Measurements from ENCODE around the gene PI4KB. TPM values are rescaled to one million over a fixed set of nuclear protein-coding genes. Genes with fewer than 3 reads are reported as not detected.
"Not testable (repeated sequence)": the region's sequence is repeated elsewhere in the genome, so short reads cannot be mapped to it uniquely, and the experiment has no call there.

PI4KB gene
- total and polyA plus RNA-seq, 4 donors: 25.0 to 65.2 (median 45.3) TPM

- H3K4me1 ChIP-seq (ENCODE audit: control insufficient read depth in 5 of 5, insufficient read depth in 5 of 5, low read length in 5 of 5): no peaks in the 10 kb centered on the region
- no peaks in the 10 kb centered on the region for H3K27me3 ChIP-seq (ENCODE audit: control insufficient read depth in 3 of 3, insufficient read depth in 3 of 3, low read length in 2 of 3)
- H3K4me3 ChIP-seq: no peak overlapping the region
- H3K9ac ChIP-seq (ENCODE audit: insufficient read depth in 1 of 2, low read length in 2 of 2): no peak overlapping the region
- WGBS, 2 donors: 58 to 89% methylated on average over 2 of the region's 2 CpGs
- no peak overlapping the region for H3K27ac ChIP-seq (ENCODE audit: low read depth in 1 of 2, low read length in 1 of 2)
- DNase-seq (no peak), ATAC-seq (ENCODE audit: insufficient read depth, low FRiP score) (no peak)
- no peak for TF ChIP-seq CTCF (IDR thresholded peaks at IDR 0.05; ENCODE audit: control extremely low read depth, extremely low read depth)
- H3K36me3 ChIP-seq (ENCODE audit: control insufficient read depth in 4 of 4, insufficient read depth in 4 of 4, low read length in 4 of 4): no peaks in the 10 kb centered on the region
- H3K9me3 ChIP-seq (ENCODE audit: control insufficient read depth in 4 of 4, insufficient read depth in 3 of 4, low read length in 3 of 4): peaks cover 0 to 3% (median 0%) of the 10 kb centered on the region in 4 donors
These were observed 29.5 kb upstream of the PI4KB start for GRCh38 chr1:151356696-151357095.

GRCh38 chr1:151352021-151352718 lies 25.0 kb upstream of the PI4KB start:
- Histone ChIP-seq H3K9ac (ENCODE audit: insufficient read depth in 1 of 2, low read length in 2 of 2) (no peak overlapping the region), H3K9me3 (ENCODE audit: control insufficient read depth in 4 of 4, insufficient read depth in 3 of 4, low read length in 3 of 4) (peaks cover 0 to 3% (median 0%) of the 10 kb centered on the region in 4 donors), H3K27me3 (ENCODE audit: control insufficient read depth in 3 of 3, insufficient read depth in 3 of 3, low read length in 2 of 3) (no peaks in the 10 kb centered on the region), H3K27ac (ENCODE audit: low read depth in 1 of 2, low read length in 1 of 2) (no peak overlapping the region), H3K36me3 (ENCODE audit: control insufficient read depth in 4 of 4, insufficient read depth in 4 of 4, low read length in 4 of 4) (no peaks in the 10 kb centered on the region), H3K4me3 (no peak overlapping the region), H3K4me1 (ENCODE audit: control insufficient read depth in 5 of 5, insufficient read depth in 5 of 5, low read length in 5 of 5) (peaks cover 0 to 5% (median 0%) of the 10 kb centered on the region in 5 donors)
- TF ChIP-seq CTCF (IDR thresholded peaks at IDR 0.05; ENCODE audit: control extremely low read depth, extremely low read depth): no peak
- ATAC-seq (ENCODE audit: insufficient read depth, low FRiP score) (no peak), DNase-seq (no peak)
- WGBS, 2 donors: 81 to 97% methylated on average over 6 of the region's 6 CpGs

GRCh38 chr1:151350323-151350722 lies 23.1 kb upstream of the PI4KB start:
- DNase-seq; H3K4me3 ChIP-seq; H3K27me3 ChIP-seq (ENCODE audit: control insufficient read depth in 3 of 3, insufficient read depth in 3 of 3, low read length in 2 of 3); H3K9me3 ChIP-seq (ENCODE audit: control insufficient read depth in 4 of 4, insufficient read depth in 3 of 4, low read length in 3 of 4); ATAC-seq (ENCODE audit: insufficient read depth, low FRiP score); H3K36me3 ChIP-seq (ENCODE audit: control insufficient read depth in 4 of 4, insufficient read depth in 4 of 4, low read length in 4 of 4); H3K9ac ChIP-seq (ENCODE audit: insufficient read depth in 1 of 2, low read length in 2 of 2); H3K27ac ChIP-seq (ENCODE audit: low read depth in 1 of 2, low read length in 1 of 2): not testable (repeated sequence)
- peaks cover 0 to 14% (median 3%) of the 10 kb centered on the region in 5 donors for H3K4me1 ChIP-seq (ENCODE audit: control insufficient read depth in 5 of 5, insufficient read depth in 5 of 5, low read length in 5 of 5)
- 85 to 91% methylated on average over 9 of the region's 9 CpGs for WGBS, 2 donors

GRCh38 chr1:151347523-151348246 lies 20.5 kb upstream of the PI4KB start:
- no peak for DNase-seq
- H3K4me3 ChIP-seq: peak overlapping the region; percentile 16
- H3K27ac ChIP-seq (ENCODE audit: low read depth in 1 of 2, low read length in 1 of 2): peak overlapping the region; percentile 27 to 57
- peaks cover 0 to 17% (median 6%) of the 10 kb centered on the region in 4 donors for H3K36me3 ChIP-seq (ENCODE audit: control insufficient read depth in 4 of 4, insufficient read depth in 4 of 4, low read length in 4 of 4)
- peaks cover 0 to 14% (median 3%) of the 10 kb centered on the region in 5 donors for H3K4me1 ChIP-seq (ENCODE audit: control insufficient read depth in 5 of 5, insufficient read depth in 5 of 5, low read length in 5 of 5)
- 28 to 32% methylated on average over 12 of the region's 12 CpGs for WGBS, 2 donors
- peaks cover 0 to 3% (median 0%) of the 10 kb centered on the region in 4 donors for H3K9me3 ChIP-seq (ENCODE audit: control insufficient read depth in 4 of 4, insufficient read depth in 3 of 4, low read length in 3 of 4)
- H3K27me3 ChIP-seq (ENCODE audit: control insufficient read depth in 3 of 3, insufficient read depth in 3 of 3, low read length in 2 of 3): no peaks in the 10 kb centered on the region
- H3K9ac ChIP-seq (ENCODE audit: insufficient read depth in 1 of 2, low read length in 2 of 2): peak overlapping the region in 1 of 2 donors; percentile 62
- no peak for TF ChIP-seq CTCF (IDR thresholded peaks at IDR 0.05; ENCODE audit: control extremely low read depth, extremely low read depth)
- no peak for ATAC-seq (ENCODE audit: insufficient read depth, low FRiP score)

Data from lung (tissue), 12 donors.